Prostate gland (tissue), 2 donors: Measurements from ENCODE around the gene TTR.

ENCODE experiments used
- CTCF ChIP-seq, 4 experiments: fragments of 200-600 bp in 2 of 4; fragments of 450-650 bp in 2 of 4; sonication (generic) in 2 of 4; IDR thresholded peaks; 1 replicate in 3 of 4; 2 replicates in 1 of 4; pipeline ENCODE4 v1.5.1; 2016 to 2019; ENCODE audit warnings: antibody characterized with exemption in 4 of 4, mild to moderate bottlenecking in 2 of 4, moderate library complexity in 2 of 4
- POLR2A ChIP-seq: fragments of 450-650 bp; IDR thresholded peaks from one replicate; pipeline ENCODE4 v1.6.1; 2016; ENCODE audit warnings: antibody characterized with exemption, mild to moderate bottlenecking

- TF ChIP-seq CTCF (IDR thresholded peaks at IDR 0.05): no peak
- no peak for TF ChIP-seq POLR2A
Observed at GRCh38 chr18:31591113-31591512, 564 bp upstream of the TTR start.
